ENCODE measurements around the gene SRSF7.

- TF ChIP-seq CTCF (IDR thresholded peaks at IDR 0.05; ENCODE audit: low read depth, low read length): no peak
- TF ChIP-seq POLR2A (IDR thresholded peaks at IDR 0.05; ENCODE audit: extremely low read depth, insufficient read length): no peak
Measured at GRCh38 chr2:38775097-38775920, 24.1 kb upstream of the SRSF7 start.
